Measurements from ENCODE around the gene C2CD5.
"Not testable (repeated sequence)": the region's sequence is repeated elsewhere in the genome, so short reads cannot be mapped to it uniquely, and the experiment has no call there.

DNA sequence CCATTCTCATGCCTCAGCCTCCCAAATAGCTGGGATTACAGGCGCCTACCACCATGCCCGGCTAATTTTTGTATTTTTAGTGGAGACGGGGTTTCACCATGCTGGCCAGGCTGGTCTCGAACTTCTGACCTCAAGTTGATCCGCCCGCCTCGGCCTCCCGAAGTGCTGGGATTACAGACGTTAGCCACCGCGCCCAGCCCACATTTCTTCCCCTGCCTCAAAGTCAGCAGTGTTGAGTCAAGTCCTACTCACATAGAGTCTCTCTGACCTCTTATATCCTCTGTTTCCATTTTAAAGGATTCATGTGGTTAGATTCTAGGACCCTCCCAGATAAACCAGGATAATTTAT is 100.1 kb downstream of the C2CD5 start:
- TF ChIP-seq POLR2A, EP300 (IDR thresholded peaks at IDR 0.05): not testable (repeated sequence)
- TF ChIP-seq, protein P1, sequence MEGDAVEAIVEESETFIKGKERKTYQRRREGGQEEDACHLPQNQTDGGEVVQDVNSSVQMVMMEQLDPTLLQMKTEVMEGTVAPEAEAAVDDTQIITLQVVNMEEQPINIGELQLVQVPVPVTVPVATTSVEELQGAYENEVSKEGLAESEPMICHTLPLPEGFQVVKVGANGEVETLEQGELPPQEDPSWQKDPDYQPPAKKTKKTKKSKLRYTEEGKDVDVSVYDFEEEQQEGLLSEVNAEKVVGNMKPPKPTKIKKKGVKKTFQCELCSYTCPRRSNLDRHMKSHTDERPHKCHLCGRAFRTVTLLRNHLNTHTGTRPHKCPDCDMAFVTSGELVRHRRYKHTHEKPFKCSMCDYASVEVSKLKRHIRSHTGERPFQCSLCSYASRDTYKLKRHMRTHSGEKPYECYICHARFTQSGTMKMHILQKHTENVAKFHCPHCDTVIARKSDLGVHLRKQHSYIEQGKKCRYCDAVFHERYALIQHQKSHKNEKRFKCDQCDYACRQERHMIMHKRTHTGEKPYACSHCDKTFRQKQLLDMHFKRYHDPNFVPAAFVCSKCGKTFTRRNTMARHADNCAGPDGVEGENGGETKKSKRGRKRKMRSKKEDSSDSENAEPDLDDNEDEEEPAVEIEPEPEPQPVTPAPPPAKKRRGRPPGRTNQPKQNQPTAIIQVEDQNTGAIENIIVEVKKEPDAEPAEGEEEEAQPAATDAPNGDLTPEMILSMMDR (IDR thresholded peaks at IDR 0.05) = not testable (repeated sequence)
